ENCODE data around the gene TMPRSS15.

Gene TMPRSS15

GRCh38 chr21:18370301-18370700 lies 33.3 kb downstream of the TMPRSS15 start:
- no peaks in the 10 kb centered on the region for H3K27me3 ChIP-seq (ENCODE audit: low read length)
- H4K20me1 ChIP-seq (ENCODE audit: low read depth, low read length) = no peaks in the 10 kb centered on the region
- H3K9me2 ChIP-seq (replicated peaks; ENCODE audit: insufficient read depth, low read length) = no peaks in the 10 kb centered on the region
- no peak overlapping the region for H3K9ac ChIP-seq (ENCODE audit: low read length)
- H2AFZ ChIP-seq (ENCODE audit: low read depth, low read length, severe bottlenecking) = no peak overlapping the region
- no peaks in the 10 kb centered on the region for H3K36me3 ChIP-seq (ENCODE audit: low read length)
- no peaks in the 10 kb centered on the region for H3F3A ChIP-seq (ENCODE audit: insufficient read depth)
- no peak overlapping the region for H3K27ac ChIP-seq (ENCODE audit: low read depth, low read length)
- H3K9me3 ChIP-seq (ENCODE audit: insufficient read depth, low read length) = no peaks in the 10 kb centered on the region
- H3K4me2 ChIP-seq (ENCODE audit: low read depth, low read length, poor library complexity, severe bottlenecking) = no peak overlapping the region
- no peak overlapping the region for H3K4me3 ChIP-seq (ENCODE audit: insufficient read depth, low read length, poor library complexity, severe bottlenecking)
- no peak for TF ChIP-seq EZH2phosphoT487 (conservative IDR thresholded peaks at IDR 0.05; ENCODE audit: low read length)
- TF ChIP-seq, protein P1, sequence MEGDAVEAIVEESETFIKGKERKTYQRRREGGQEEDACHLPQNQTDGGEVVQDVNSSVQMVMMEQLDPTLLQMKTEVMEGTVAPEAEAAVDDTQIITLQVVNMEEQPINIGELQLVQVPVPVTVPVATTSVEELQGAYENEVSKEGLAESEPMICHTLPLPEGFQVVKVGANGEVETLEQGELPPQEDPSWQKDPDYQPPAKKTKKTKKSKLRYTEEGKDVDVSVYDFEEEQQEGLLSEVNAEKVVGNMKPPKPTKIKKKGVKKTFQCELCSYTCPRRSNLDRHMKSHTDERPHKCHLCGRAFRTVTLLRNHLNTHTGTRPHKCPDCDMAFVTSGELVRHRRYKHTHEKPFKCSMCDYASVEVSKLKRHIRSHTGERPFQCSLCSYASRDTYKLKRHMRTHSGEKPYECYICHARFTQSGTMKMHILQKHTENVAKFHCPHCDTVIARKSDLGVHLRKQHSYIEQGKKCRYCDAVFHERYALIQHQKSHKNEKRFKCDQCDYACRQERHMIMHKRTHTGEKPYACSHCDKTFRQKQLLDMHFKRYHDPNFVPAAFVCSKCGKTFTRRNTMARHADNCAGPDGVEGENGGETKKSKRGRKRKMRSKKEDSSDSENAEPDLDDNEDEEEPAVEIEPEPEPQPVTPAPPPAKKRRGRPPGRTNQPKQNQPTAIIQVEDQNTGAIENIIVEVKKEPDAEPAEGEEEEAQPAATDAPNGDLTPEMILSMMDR (IDR thresholded peaks at IDR 0.05; ENCODE audit: insufficient read depth, low read length, poor library complexity, severe bottlenecking) = no peak
- H3K79me2 ChIP-seq (ENCODE audit: insufficient read depth, low read length) = no peaks in the 10 kb centered on the region

GRCh38 chr21:18369115-18369514 lies 34.5 kb downstream of the TMPRSS15 start:
- Histone ChIP-seq H3K9ac (ENCODE audit: low read length) (no peak overlapping the region), H2AFZ (ENCODE audit: low read depth, low read length, severe bottlenecking) (peak overlapping the region; percentile 23), H3K9me2 (replicated peaks; ENCODE audit: insufficient read depth, low read length) (no peaks in the 10 kb centered on the region), H3K4me3 (ENCODE audit: insufficient read depth, low read length, poor library complexity, severe bottlenecking) (no peak overlapping the region), H3K36me3 (ENCODE audit: low read length) (no peaks in the 10 kb centered on the region), H3K4me2 (ENCODE audit: low read depth, low read length, poor library complexity, severe bottlenecking) (no peak overlapping the region), H4K20me1 (ENCODE audit: low read depth, low read length) (no peaks in the 10 kb centered on the region), H3K9me3 (ENCODE audit: insufficient read depth, low read length) (no peaks in the 10 kb centered on the region), H3K27ac (ENCODE audit: low read depth, low read length) (no peak overlapping the region), H3F3A (ENCODE audit: insufficient read depth) (no peaks in the 10 kb centered on the region), H3K27me3 (ENCODE audit: low read length) (no peaks in the 10 kb centered on the region), H3K79me2 (ENCODE audit: insufficient read depth, low read length) (no peaks in the 10 kb centered on the region)
- TF ChIP-seq, protein P1 (IDR thresholded peaks at IDR 0.05; ENCODE audit: insufficient read depth, low read length, poor library complexity, severe bottlenecking) = peak; percentile 40
- TF ChIP-seq EZH2phosphoT487 (conservative IDR thresholded peaks at IDR 0.05; ENCODE audit: low read length) = no peak

DNA sequence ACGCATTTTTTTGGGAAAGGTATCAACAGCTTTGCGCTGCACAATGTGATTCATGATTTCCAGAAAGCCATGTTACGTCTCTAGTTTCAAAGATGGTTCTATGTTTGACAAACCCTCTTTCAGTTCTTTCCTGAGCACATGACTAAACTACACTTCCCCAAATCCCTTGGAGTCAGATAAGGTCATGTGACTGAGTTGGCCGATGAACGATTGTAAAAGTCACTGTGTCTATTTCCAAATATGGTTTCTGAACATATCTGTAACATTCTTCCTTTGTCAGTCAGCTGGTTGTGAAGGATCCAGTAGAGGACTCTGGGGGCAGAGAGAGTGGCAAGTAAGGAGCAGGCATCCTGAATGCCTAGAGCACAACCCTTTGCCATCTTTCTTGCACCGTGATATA lies 35.4 kb downstream of the TMPRSS15 start:
- H3K27me3 ChIP-seq (ENCODE audit: low read length) = no peaks in the 10 kb centered on the region
- no peak overlapping the region for H3K27ac ChIP-seq (ENCODE audit: low read depth, low read length)
- no peaks in the 10 kb centered on the region for H3F3A ChIP-seq (ENCODE audit: insufficient read depth)
- no peak overlapping the region for H3K4me3 ChIP-seq (ENCODE audit: insufficient read depth, low read length, poor library complexity, severe bottlenecking)
- no peak overlapping the region for H3K9ac ChIP-seq (ENCODE audit: low read length)
- no peaks in the 10 kb centered on the region for H3K9me2 ChIP-seq (replicated peaks; ENCODE audit: insufficient read depth, low read length)
- H4K20me1 ChIP-seq (ENCODE audit: low read depth, low read length) = no peaks in the 10 kb centered on the region
- H3K9me3 ChIP-seq (ENCODE audit: insufficient read depth, low read length) = no peaks in the 10 kb centered on the region
- TF ChIP-seq EZH2phosphoT487 (conservative IDR thresholded peaks at IDR 0.05; ENCODE audit: low read length) = no peak
- TF ChIP-seq, protein P1 (IDR thresholded peaks at IDR 0.05; ENCODE audit: insufficient read depth, low read length, poor library complexity, severe bottlenecking) = no peak
- H2AFZ ChIP-seq (ENCODE audit: low read depth, low read length, severe bottlenecking) = no peak overlapping the region
- no peak overlapping the region for H3K4me2 ChIP-seq (ENCODE audit: low read depth, low read length, poor library complexity, severe bottlenecking)
- no peaks in the 10 kb centered on the region for H3K79me2 ChIP-seq (ENCODE audit: insufficient read depth, low read length)
- H3K36me3 ChIP-seq (ENCODE audit: low read length) = no peaks in the 10 kb centered on the region

Data from SU-DHL-6 (cell line).